Measurements from ENCODE around the gene WDR48.

The WDR48 gene

DNA sequence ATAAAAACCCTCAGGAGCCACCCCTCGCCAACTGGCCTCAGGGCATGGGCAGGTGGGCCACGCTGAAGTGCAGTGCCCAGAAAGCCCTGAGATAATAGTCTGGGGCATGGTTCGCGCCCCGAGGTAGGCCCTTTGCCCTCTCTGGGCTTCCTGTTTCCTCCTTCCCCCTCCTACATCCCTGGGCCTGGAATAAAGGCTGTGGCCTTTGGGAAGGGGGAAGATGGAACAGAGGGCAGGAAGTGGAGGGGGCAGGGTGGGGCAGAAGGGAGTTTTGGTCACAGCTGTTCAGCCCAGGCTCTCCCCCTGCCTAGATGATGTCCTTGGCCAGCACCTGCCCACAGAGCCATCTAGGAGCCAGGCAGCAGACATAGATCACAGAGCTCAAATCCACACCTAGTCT is 90.3 kb downstream of the WDR48 start:
- DNase-seq: no peak

DNA sequence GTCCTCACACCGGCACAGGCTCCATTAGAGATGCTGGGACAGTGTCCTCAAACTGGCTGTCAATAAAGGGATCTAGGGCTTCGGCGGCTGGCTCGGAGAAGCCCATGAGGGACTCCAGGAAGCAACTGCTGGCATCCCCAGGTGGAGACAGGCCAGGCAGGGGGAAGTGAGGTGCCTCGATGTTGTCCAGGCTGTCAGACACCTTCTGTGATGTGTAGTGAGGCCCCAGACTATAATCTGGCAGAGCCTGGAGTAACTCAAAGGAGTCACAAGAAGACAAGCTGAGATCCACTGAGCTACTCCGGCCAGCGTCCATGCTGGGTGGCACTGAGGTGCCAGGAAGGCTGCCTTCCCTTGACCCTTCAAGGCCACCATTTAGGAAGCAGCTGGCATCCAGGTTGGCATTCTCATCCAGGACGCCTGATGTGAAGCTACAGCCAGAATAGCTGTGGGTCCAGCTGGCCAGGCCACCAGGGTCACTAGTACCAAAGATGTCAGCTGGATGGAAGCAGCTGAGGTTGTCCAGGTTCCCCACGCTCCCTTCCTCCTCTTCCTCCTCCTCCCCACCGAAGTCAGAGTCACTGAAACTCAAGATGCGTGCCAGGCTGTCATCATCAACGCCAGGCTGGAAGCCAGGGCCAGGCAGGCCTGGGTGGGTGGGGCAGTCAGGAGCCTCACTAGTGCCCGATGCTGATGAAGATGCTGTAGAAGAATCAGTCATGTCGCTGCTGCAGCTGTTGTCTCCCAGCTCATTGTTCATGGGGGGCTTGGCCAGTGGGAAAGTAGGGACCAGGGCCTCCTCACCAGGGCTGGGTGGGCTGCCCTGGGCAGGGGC is 91.5 kb downstream of the WDR48 start:
- no peak for DNase-seq

DNA sequence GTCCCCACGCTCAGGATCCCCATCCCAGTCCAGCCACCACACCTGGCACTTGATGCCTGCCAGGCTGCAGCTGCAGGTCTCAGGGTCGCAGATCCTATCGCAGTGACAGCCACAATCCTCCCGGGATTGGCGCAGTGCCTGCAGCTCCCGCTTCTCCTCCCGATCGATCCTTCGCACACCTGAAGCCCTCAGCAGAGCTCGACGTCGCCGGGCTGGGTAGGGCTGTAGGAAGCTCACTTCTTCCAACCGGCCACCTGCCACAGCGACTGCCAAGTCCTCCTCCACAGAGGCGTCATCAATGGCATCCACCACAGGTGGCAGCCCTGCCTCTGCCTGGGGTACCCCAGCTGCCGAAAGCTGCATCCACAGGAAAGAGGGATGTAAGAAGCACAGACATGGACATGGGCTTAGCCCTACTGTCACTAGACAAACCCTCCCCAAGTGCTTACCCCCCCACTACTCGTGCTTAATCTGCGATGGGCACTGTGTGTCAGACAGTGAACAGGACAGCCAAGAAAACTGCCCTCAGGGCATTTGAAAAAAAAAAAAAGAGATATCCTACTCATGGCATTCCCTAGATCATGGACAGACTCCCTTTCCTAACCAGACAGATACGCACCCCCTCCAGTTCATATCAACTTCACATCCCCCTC is 92.4 kb downstream of the WDR48 start:
- DNase-seq: no peak

DNA sequence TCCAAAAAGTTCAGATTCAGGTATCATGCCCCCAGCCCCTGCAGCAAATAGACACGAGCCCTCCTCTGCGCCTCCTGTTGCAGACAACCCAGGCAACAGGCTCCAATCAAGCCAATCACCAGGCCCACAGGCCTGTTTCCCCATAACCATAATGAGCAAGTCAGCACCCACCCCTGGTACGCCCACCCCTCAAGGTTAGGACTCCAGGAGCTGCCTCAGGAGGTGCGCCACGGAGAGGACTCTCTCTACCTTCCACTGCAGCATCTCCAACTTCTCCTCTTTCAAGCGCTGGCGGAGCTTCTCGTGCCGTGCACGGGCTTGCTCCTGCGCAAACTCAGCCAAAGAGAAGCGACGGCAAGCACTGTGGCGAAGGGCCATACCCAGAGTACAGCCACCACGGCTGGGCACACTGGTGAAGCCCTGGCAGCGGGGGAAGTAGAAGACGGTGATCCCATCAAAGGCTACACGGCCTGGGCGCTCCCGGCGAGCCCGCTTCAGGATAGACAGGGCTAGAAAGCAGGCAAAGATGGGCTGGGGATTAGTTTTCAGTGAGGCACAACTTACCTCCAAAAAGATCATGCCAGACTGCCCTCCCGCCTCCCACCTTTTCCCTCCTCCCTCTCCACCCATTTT is 93.0 kb downstream of the WDR48 start:
- DNase-seq: no peak

DNA sequence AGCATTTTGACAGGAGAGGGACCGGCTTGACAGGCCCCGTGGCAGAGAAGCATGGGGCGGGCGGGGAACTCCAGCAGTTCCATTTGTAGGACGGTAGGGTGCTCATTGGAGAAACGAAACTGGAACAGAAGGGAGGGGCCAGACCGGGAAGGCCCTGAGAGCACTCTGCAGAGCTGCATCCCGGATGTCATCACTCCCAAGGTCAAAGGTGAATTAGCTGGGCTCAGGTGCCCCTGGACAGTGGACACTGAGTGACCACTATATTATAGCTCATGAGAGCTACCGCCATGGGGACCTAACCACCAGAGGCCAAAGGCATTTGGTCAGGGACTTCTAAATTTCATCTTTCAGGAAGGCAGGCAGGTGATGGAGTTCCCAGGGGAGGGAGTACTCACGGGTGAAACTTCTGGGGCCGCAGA is 94.3 kb downstream of the WDR48 start:
- no peak for DNase-seq
